Measurements from ENCODE around the gene MRC2.
A peak's percentile ranks its signal among the peaks of the same experiment; 100 is the strongest.

Gene MRC2

DNA sequence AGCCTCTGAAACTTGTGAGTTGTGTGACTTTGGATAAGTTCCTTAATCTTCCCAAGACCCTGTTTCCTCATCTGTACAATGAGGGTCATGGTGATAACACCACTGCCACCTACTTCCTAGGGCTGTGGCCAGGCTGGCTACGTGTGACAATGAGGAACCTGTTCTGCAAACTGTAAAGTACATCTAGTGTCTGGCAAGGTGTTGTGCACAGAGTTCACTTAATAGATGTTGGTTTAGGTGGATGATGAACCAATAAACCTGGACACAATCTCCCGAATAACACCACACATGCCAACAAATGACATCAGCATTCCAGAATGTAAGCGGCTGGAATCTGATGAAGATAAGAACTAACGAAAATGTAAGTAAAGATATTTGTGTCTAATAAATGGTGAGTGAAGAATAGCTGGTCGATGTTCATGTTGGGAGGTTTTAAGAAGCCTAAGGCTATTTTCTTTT is 98.3 kb downstream of the MRC2 start:
- Histone ChIP-seq H3K27me3 (ENCODE audit: insufficient read depth, poor library complexity, severe bottlenecking) (no peaks in the 10 kb centered on the region), H3K27ac (replicated peaks) (no peak overlapping the region), H3K4me3 (replicated peaks; ENCODE audit: insufficient read depth, low read length) (no peak overlapping the region)
- no peak for TF ChIP-seq REST (IDR thresholded peaks at IDR 0.05; ENCODE audit: insufficient replicate concordance, low read depth)
- no peak for TF ChIP-seq GABPA (IDR thresholded peaks at IDR 0.05; ENCODE audit: low read depth)
- TF ChIP-seq CTCF (IDR thresholded peaks at IDR 0.05; ENCODE audit: insufficient read depth, low read length), result no peak
- no peak for TF ChIP-seq SPI1 (IDR thresholded peaks at IDR 0.05; ENCODE audit: borderline replicate concordance, low read depth)
- TF ChIP-seq POLR2AphosphoS5 (IDR thresholded peaks at IDR 0.05; ENCODE audit: low read depth), result no peak
- peak in 1 of 2 experiments; percentile 36 for DNase-seq (ENCODE audit: low read depth in 1 of 2, low spot score in 1 of 2)

DNA sequence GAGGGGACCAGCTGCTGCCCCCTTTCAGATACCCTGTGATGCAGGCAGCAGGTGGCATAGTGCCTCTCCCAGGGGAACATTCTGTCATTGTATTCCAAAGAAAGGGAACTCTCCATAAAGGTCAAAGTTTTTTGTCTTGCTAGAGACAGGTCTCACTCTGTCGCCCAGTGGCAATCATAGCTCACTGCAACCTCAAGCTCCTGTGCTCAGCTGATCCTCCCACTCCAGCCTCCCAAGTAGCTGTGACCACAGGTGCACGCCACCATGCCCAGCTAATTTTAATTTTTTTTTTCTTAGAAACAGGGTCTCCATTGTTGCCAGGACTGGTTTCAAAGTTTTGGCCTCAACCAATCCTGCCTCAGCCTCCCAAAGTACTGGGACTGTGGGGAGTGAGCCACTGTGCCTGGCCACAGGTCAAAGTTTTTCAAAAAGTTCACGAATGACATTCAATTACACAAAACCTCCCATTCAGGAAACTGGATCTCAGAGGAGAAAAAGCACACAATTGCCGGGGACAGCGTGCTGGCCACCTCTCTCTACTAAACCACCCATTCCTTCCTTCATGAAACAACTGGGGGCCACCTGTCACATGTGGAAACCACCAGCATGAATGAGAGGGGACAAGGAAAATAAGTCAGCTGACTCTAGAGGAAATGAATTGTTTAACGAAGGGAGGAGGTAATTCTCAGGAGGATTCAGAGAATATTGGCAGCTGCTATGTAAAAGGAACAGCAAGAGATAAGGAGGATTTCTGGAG is 100.6 kb downstream of the MRC2 start:
- H3K27ac ChIP-seq (replicated peaks), result no peak overlapping the region
- no peaks in the 10 kb centered on the region for H3K27me3 ChIP-seq (ENCODE audit: insufficient read depth, poor library complexity, severe bottlenecking)
- no peak for DNase-seq (ENCODE audit: low read depth in 1 of 2, low spot score in 1 of 2)
- TF ChIP-seq GABPA (IDR thresholded peaks at IDR 0.05; ENCODE audit: low read depth), result no peak
- no peak for TF ChIP-seq POLR2AphosphoS5 (IDR thresholded peaks at IDR 0.05; ENCODE audit: low read depth)
- no peak overlapping the region for H3K4me3 ChIP-seq (replicated peaks; ENCODE audit: insufficient read depth, low read length)

GRCh38 chr17:62732125-62732524 is 104.7 kb downstream of the MRC2 start:
- DNase-seq (ENCODE audit: low read depth in 1 of 2, low spot score in 1 of 2), result no peak
- no peak overlapping the region for H3K27ac ChIP-seq (replicated peaks)
- no peak overlapping the region for H3K4me3 ChIP-seq (replicated peaks; ENCODE audit: insufficient read depth, low read length)
- no peaks in the 10 kb centered on the region for H3K27me3 ChIP-seq (ENCODE audit: insufficient read depth, poor library complexity, severe bottlenecking)
- TF ChIP-seq GABPA (IDR thresholded peaks at IDR 0.05; ENCODE audit: low read depth) (no peak), POLR2AphosphoS5 (IDR thresholded peaks at IDR 0.05; ENCODE audit: low read depth) (no peak), REST (IDR thresholded peaks at IDR 0.05; ENCODE audit: insufficient replicate concordance, low read depth) (no peak), SPI1 (IDR thresholded peaks at IDR 0.05; ENCODE audit: borderline replicate concordance, low read depth) (no peak), CTCF (IDR thresholded peaks at IDR 0.05; ENCODE audit: insufficient read depth, low read length) (no peak)

- TF ChIP-seq POLR2AphosphoS5 (IDR thresholded peaks at IDR 0.05; ENCODE audit: low read depth) (no peak), GABPA (IDR thresholded peaks at IDR 0.05; ENCODE audit: low read depth) (no peak), REST (IDR thresholded peaks at IDR 0.05; ENCODE audit: insufficient replicate concordance, low read depth) (no peak), SPI1 (IDR thresholded peaks at IDR 0.05; ENCODE audit: borderline replicate concordance, low read depth) (no peak), CTCF (IDR thresholded peaks at IDR 0.05; ENCODE audit: insufficient read depth, low read length) (no peak)
- no peak for DNase-seq (ENCODE audit: low read depth in 1 of 2, low spot score in 1 of 2)
These were observed 107.7 kb downstream of the MRC2 start for GRCh38 chr17:62735044-62735651.

More at GRCh38 chr17:62735044-62735651, 107.7 kb downstream of the MRC2 start:
- Histone ChIP-seq H3K4me3 (replicated peaks; ENCODE audit: insufficient read depth, low read length) (no peak overlapping the region), H3K27ac (replicated peaks) (no peak overlapping the region), H3K27me3 (ENCODE audit: insufficient read depth, poor library complexity, severe bottlenecking) (no peaks in the 10 kb centered on the region)

Measured in HL-60 (cell line).